Myocyte (in vitro differentiated cells): ENCODE results near the gene ARHGEF6. TPM values are rescaled to one million over a fixed set of nuclear protein-coding genes. Genes with fewer than 3 reads are reported as not detected.
A peak's percentile ranks its signal among the peaks of the same experiment; 100 is the strongest.

Experiments used
- DNase-seq: peaks from one replicate; pipeline ENCODE4 v3.0.0-alpha.2; 2012; ENCODE audit warnings: low read depth
- total RNA-seq: library from RNA; depleted of rRNA; stranded (reverse); fragments of >200 nt; gene quantifications from 2 replicates; pipeline ENCODE4 v1.2.3, GENCODE V29; 2014

ARHGEF6 gene
- total RNA-seq, 1 donor from 2014 or later = 65.5 TPM

GRCh38 chrX:136694431-136695087 is 86.2 kb downstream of the ARHGEF6 start:
- peak; percentile 34 for DNase-seq

DNA sequence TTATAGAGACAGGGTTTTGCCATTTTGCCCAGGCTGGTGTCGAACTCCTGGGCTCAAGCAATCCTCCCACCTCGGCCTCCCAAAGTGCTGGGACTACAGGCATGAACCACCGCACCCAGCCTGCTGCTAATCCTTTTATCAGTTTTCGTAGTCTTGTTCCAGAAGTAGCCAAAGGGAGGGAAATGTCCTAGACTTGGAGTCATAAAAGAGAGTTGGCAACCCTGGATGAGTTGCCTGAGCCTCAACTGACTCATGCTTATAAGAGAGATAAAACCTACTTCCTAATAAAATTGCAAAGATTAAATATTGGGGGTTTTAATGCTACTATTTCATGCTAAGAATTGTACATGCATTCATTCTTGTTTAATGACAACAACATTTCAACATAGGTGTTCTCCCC is 88.5 kb downstream of the ARHGEF6 start:
- no peak for DNase-seq

DNA sequence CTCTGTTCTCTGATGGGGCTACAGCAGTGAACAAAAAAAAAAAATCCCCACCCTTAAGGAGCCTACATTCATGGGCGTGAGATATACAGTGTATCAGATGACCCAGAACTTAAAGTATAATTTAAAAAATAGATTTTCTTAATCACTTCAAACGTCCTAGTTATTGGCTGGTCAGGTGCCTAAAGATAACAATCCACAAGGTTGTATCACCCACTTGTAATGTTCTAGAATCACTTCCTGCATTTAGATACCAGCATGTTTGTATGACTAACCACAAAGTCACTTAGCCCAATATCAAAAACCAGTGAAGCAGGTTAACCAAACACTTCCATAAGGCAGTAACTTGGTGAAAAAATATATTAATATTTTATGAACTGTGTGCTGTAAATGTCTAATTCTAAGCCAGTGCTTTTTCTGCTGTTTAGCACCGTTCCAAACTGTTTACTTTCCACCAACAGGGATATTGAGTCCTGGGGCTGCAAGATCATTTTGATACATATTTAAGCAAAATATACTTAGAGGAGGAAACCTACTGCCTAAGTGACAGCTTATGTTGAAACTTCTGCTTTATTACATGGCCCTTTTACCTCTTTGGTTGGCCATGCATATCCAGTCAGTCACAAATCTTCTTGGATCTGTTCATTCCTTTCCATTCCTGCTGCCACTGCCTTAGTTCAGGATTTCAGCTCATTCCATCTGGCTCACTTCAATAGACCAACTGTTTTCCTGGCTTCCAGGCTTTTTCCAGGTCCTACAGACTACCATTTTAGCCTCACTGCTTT is 89.5 kb downstream of the ARHGEF6 start:
- DNase-seq = no peak

DNA sequence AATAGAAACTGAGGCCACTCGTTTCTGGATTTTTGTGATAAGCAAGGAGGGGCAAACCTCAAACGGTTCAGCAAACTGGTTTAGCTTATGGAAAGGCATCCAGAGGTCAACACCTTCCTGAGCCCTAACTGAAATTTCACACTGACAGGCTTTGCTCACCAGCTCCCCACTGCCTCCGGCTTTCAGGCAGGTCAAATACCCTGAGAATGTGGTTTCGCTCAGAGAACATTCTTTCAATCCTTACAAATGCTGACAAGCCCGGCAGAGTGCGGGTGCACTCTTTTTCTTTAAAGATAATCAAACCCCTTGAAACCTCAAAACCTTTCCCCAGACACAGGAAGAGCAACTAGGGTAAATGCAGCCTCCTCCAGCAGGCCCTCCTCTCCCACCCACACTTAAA is 91.3 kb downstream of the ARHGEF6 start:
- DNase-seq = no peak

GRCh38 chrX:136687457-136687856 is 93.3 kb downstream of the ARHGEF6 start:
- no peak for DNase-seq

- DNase-seq = no peak
Measured at GRCh38 chrX:136684120-136684519, 96.6 kb downstream of the ARHGEF6 start.

DNA sequence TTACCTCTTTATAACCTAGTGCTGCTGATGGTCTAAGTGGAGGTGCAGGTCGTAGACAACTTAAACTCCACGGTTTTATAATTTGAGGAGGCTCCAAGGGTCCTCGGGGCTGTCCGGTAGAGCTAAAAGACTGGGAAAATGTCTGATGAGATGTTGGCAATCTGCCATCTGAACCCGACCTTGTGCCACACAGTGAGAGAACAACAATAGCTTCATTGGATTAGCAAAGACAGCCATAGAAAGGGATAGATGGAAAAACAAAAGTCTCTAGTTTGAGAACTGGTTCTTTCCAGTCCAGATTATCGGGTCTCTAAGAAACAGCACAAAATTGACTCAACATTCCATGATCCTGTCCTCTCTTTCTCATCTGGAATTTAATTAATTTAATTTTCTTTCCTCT is 101.2 kb downstream of the ARHGEF6 start:
- no peak for DNase-seq

GRCh38 chrX:136674270-136674985 is 106.3 kb downstream of the ARHGEF6 start:
- DNase-seq = no peak

- no peak for DNase-seq
Measured at GRCh38 chrX:136671006-136671610, 109.6 kb downstream of the ARHGEF6 start.

DNA sequence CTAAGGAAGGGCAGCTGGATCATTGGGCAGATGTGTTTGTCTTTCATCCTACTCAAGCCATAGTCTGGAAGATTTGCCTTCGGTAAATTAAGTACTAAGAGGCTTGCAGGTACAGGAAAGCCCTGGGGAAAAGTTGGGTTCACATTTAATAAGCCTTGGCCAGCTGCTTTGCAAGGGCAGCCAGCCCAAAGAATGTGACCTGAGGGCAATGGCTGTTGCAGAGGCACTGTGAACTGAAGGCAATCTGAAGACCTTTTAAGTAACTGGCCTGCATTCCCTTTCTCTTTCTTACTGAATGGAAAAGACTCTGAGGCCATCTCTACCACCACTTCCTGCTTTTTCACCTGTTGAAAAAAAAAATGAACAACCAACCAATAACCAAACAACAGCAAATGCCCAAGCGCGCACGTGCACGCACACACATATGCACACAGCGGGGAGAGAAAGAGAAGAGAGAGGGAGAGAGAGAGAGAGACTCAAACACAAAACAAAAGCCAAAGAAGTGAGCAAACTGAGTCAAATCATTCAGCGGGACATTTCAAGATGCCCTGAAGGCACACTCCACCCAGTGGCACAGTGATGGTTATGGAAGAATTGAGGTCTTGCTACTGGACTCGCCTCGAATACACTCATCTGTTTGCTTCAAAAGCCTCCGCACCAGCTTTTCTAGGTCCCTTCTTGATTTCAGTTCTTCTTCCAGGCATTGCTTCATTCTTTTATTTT is 113.1 kb downstream of the ARHGEF6 start:
- DNase-seq = no peak

GRCh38 chrX:136666088-136666487 is 114.6 kb downstream of the ARHGEF6 start:
- no peak for DNase-seq

DNA sequence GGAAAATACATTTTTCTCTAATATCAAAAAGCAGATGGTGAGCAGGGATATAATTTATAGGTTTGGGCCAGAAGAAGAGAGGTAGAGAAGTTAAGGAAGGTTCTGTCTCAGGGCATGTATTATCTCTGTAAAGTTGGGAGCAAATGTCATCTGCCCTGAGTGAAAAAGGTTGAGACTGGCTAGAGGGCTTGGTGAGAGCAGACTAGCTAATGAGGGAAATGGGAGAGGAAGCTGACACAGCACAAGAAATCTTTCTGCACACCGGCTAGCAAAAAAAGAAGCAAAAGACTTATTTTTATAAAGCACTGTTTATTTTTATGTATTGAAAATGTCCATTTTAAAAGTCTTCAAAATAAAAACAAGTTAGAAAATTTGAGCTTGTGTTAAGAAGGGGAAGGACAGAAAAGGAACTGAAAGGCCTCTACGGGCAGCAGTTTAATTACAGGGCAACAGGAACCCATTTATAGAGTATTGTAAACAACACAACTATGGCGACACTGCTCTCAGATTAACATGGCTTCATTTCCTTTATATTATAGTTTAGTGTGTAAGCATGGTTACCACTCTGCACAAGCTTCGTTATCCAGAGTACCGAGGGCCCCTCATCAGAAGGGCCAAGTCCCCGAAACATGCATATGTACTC is 115.4 kb downstream of the ARHGEF6 start:
- no peak for DNase-seq

DNA sequence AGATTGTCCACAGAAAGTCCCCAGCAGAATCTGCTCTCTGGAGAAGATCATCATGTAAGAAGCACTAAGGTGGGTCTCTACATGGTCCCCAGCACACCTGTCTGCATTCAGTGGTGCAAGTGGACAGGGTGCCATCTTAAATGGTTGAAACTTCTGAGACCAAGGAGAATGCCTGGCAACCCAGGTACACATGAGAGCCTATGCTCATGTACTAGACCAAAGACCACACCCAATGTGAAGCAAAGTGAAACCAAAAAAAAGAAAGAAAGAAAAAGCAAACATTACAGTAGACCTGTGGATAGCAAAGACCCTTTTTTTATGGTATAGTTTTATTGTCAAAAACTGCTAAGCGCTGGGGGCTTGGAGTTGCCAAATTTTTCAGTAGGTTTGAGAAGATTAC is 117.8 kb downstream of the ARHGEF6 start:
- DNase-seq = no peak

DNA sequence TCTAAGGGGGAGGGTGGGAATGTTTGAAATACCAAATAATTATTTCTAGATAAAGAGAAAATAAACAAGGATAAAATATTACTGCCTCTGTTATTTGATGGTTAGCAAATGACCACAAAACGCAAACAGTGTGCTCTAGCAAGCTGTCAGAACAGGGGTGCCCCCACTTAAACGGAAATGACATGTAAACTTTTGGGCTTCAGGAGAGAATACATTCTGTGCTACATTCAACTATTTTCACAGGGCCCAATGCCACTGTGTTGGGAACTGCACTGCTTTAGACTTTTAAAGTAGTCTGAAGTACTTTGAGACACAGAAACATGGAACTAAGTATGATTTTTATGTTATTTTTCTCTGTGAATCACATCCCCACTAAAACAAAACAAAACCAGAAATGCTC is 118.6 kb downstream of the ARHGEF6 start:
- DNase-seq = no peak

DNA sequence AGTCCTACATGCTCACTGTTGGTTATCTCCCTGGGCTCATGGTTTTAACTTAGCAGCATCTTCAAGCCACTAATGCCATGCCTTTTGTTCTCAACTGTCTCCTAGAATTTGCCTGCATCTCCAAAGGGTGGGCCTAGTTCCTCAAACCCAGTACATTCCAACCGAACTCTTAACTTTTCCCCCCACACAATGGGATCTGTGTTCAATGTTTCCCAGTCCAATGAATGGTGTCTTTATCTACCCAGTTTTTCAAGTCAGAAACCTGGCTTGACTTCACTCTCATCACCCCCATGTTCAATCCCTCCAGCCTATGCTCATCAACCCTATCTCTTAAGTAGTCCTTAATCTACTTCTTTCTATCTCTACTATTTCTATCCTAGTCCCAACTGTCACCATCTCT is 119.8 kb downstream of the ARHGEF6 start:
- DNase-seq = no peak

DNA sequence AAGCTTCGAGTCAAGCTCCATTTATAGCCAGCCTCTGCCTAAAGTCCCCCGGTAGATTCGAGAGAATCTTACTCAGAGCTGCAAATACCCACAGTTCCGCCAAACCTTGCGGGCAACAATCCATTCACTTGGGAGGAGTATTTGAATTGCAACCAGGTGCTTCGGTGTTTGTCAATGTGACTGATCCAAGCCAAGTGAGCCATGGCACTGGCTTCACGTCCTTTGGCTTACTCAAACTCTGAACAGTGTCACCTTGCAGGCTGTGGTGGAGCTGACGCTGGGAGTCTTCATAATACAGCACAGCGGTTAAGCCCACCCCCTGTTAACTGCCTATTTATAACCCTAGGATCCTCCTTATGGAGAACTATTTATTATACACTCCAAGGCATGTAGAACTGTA is 121.6 kb downstream of the ARHGEF6 start:
- DNase-seq = no peak

- DNase-seq = no peak
Measured at GRCh38 chrX:136658151-136658550, 122.6 kb downstream of the ARHGEF6 start.

GRCh38 chrX:136656361-136656964 is 124.3 kb downstream of the ARHGEF6 start:
- no peak for DNase-seq

DNA sequence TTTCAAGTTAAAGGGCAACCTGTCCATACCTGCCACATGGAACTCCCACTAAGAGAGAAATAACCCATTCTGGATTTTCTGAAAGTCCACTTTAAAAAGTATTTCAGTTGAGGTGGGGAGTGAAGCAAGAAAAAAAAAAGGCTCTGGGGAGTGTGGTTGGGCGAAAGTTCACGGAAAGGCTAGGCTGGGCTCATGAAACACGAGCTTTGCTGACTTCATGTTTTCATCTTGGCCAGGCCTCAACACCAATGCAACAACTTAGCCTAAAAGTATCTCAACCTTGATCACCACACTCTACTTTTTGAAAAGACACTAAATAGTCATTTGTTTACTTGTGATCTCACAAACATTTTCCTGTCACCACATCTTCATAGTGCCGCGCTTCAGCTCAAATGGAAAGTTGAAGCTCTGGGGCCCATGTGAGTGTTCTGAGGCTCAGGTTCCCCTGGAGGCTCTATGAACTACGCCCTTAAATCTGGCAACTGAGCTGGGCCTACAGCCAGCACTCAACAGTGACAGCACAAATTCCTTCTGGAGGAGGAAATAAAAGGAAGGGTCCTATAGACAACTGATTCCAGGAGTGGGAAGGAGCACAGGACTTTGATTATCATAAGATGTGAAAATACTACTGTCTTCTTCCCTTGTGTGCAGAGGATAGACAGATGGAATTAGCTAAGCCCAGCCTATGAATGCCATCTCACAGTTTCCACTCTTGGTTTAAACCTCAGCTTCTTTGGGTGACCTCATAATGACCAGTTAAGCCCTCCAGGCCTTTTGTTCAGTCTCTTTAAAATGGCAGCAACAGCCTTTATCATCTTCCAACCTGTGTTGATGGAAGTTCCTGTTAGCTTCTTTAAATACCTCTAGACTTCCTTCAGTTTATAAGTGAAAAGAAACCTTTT is 127.7 kb downstream of the ARHGEF6 start:
- peak; percentile 17 for DNase-seq
